ENCODE data around the gene CCL24.
"Not testable (repeated sequence)": the region's sequence is repeated elsewhere in the genome, so short reads cannot be mapped to it uniquely, and the experiment has no call there.

The CCL24 gene

GRCh38 chr7:75818472-75818871, 4.9 kb upstream of the CCL24 start:
- DNase-seq, result no peak

- no peak for DNase-seq
These were observed 3.5 kb upstream of the CCL24 start for GRCh38 chr7:75817116-75817515.

GRCh38 chr7:75815418-75816064, 1.9 kb upstream of the CCL24 start:
- DNase-seq, result no peak

GRCh38 chr7:75814407-75814947, 871 bp upstream of the CCL24 start:
- no peak for DNase-seq

DNA sequence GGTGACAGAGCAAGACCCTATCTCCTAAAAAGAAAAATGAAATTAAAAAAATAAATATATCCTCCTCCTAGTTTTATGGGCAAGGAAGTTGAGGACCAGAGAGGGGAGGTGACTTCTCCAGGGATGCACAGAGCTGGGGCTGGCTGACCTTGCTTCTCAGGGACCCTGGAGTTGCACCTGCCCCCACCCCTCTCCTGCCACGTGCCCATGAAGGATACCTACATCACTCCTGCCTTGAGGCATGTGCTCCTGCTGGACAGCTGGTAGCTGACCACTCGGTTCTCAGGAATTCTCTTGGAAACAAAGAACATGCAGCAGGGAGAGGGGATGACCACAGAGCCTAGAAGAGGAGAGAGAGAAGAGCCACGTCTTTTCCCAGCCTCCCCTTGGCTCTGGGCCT, 522 bp downstream of the CCL24 start:
- DNase-seq, result no peak

- no peak for DNase-seq
These were observed 1.5 kb downstream of the CCL24 start for GRCh38 chr7:75811894-75812678.

DNA sequence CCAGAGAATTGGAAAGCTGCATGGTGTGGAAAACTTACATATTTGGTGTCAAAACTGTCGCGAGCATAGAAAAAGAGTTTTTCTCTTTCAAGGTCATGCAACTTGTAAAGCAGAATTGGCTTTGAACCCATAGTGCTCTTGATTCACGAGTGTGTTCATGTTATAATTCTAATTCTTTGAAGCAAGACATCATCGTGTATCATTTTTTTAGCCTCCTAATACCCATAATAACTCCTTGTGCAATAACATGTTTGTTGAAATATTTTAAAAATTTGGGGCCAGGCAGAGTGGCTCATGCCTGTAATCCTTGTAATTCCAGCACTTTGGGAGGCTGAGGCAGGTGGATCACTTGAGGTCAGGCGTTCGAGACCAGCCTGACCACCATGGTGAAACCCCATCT, 4.2 kb downstream of the CCL24 start:
- DNase-seq, result no peak

- DNase-seq, result no peak
These were observed 5.5 kb downstream of the CCL24 start for GRCh38 chr7:75808106-75808505.

DNA sequence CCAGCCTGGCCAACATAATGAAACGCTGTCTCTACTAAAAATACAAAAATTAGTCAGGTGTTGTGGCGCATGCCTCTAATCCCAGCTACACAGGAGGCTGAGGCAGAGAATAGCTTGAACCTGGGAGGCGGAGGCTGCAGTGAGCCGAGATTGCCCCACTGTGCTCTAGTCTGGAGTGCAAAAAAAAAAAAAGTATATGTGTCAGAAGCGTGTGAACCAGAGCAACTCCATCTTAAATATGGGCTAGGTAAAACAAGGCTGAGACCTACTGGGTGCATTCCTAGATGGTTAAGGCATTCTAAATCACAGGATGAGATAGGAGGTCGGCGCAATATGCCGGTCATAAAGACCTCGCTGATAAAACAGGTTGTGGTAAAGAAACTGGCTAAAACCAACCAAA, 6.2 kb downstream of the CCL24 start:
- no peak for DNase-seq

DNA sequence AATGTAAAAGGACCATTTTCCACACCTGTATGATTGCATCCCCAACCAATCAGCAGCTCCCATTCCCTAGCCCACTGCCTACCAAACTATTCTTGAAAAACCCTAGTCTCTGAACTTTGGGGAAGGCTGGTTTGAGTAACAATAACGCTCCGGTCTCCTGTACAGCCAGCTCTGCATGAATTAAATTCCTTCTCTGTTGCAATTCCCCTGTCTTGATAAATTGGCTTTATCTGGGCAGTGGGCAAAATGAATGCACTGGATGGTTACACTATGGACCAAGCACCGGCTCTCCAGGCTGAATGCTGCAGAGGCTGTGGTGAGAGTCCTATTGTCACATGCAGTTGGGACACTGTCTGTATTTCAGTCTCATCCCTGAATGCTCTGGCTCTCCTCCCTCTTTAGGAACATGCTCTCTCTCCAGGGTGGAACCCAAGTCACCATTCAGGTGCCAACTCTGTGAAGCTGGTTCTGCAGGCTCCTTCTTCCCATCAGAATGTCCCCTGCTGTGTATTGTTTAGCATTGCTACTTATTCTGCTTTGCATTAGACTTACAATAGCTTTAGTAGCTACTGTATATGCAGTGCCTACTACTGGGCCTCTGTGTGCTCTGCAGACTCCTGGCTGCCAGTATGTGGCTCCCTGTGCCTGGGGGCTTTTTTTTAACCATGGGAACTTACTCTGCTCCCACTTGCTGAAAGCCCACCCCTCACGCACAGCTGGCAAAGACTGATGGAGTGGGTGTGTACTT, 6.9 kb downstream of the CCL24 start:
- DNase-seq, result no peak

DNA sequence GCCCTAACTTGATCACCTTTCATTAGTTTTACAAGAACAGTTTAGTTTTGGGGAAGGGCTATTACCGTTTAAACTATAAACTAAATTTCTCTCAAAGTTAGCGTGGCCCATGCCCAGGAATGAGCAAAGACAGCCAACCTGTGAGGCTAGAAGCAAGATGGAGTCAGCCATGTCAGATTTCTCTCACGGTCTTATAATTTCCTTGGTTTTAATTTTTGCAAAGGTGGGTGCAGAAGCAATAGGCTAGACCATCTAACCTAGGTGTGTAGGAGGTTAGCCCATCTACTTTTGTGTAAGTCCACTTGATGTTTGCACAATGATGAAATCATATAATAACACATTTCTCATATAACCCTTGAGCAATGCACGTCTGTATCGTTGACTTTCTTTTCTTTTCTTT, 8.9 kb downstream of the CCL24 start:
- no peak for DNase-seq

- no peak for DNase-seq
These were observed 9.6 kb downstream of the CCL24 start for GRCh38 chr7:75804004-75804403.

- no peak for DNase-seq
These were observed 11.1 kb downstream of the CCL24 start for GRCh38 chr7:75802552-75802821.

DNA sequence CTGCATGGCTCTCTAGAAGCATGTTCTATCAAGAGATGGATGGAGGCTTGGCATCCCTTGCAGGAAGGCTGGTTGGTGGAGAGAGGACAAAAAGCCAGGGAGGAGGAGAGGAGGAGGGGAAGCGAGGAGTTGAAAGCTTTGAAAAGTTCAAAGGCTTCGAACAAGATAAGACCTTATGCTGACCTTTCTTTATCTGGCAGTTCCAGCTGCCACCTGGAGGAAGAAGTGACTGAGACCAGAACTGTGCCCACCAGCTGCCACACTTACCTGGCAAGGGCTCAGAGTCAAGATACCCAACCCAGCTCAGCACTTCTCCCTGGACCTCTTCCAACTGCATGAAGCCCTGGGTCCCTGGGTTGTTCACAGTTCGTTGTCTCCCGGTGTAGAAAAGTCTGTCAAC, 14.8 kb downstream of the CCL24 start:
- no peak for DNase-seq

- DNase-seq, result no peak
These were observed 17.2 kb downstream of the CCL24 start for GRCh38 chr7:75796420-75796819.

GRCh38 chr7:75795831-75796285, 17.7 kb downstream of the CCL24 start:
- no peak for DNase-seq

DNA sequence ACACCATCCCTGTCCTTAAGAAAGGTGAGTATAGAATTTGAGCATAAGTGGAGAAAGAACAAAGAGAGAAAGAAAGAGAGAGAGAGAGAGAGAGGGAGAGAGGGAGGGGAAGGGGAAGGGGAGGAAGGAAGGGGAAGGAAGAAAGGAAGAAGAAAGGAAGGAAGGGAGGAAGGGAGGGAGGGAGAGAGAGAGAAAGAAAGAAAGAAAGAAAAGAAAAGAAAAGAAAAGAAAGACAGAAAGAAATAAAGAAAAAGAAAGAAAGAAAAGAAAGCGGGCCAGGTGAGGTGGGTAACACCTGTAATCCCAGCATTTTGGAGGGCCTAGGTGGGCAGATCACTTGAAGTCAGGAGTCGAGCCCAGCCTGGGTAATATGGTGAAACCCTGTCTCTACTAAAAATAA, 19.9 kb downstream of the CCL24 start:
- no peak for DNase-seq

- not testable (repeated sequence) for DNase-seq
These were observed 21.0 kb downstream of the CCL24 start for GRCh38 chr7:75792567-75792966.

GRCh38 chr7:75789361-75789924, 24.2 kb downstream of the CCL24 start:
- no peak for DNase-seq

GRCh38 chr7:75788154-75788847, 25.3 kb downstream of the CCL24 start:
- not testable (repeated sequence) for DNase-seq

- DNase-seq, result not testable (repeated sequence)
These were observed 30.5 kb downstream of the CCL24 start for GRCh38 chr7:75783058-75783457.

GRCh38 chr7:75780647-75781273, 32.8 kb downstream of the CCL24 start:
- DNase-seq, result not testable (repeated sequence)
